ENCODE results near the gene M1AP. TPM values are rescaled to one million over a fixed set of nuclear protein-coding genes. Genes with fewer than 3 reads are reported as not detected.

Gene M1AP
- total and polyA plus RNA-seq, 9 of the 15 experiments (the other 6 are each of a cell fraction or from before 2014, with no cell fraction given) = 0.06 to 0.33 (median 0.11) TPM; not detected in 4

GRCh38 chr2:74553892-74554819, 94.0 kb downstream of the M1AP start, which contains the start of the genes DOK1 and LOXL3 (continued):
- TF ChIP-seq CTCFL (IDR thresholded peaks at IDR 0.05; ENCODE audit: borderline replicate concordance, insufficient read depth, low read depth, low read length, poor library complexity, severe bottlenecking) (no peak), MITF (IDR thresholded peaks at IDR 0.05) (no peak), HNRNPH1 (optimal IDR thresholded peaks at IDR 0.05; ENCODE audit: low read depth, low read length) (no peak), NEUROD1 (IDR thresholded peaks at IDR 0.05; ENCODE audit: borderline replicate concordance, low read depth, low read length, partially characterized antibody) (no peak), GABPB1 (CRISPR knock-in tag; IDR thresholded peaks at IDR 0.05) (peak; percentile 69; the same call in 1 of the 2 replicates), BACH1 (tag; IDR thresholded peaks at IDR 0.05) (no peak), U2AF1 (optimal IDR thresholded peaks at IDR 0.05; ENCODE audit: low read depth, low read length) (peak; percentile 92), SIN3A (IDR thresholded peaks at IDR 0.05; ENCODE audit: borderline replicate concordance in 2 of 2, control insufficient read depth in 1 of 2, low read depth in 2 of 2, low read length in 2 of 2) (peak in 1 of 2 experiments; percentile 56; a peak in 1 of 4 replicates), TCF7L2 (IDR thresholded peaks at IDR 0.05; ENCODE audit: low read depth, low read length) (no peak), HDGF (IDR thresholded peaks at IDR 0.05) (0 out of 2 replicates have a peak, but pooled peaks have one; percentile 5), SMAD2 (IDR thresholded peaks at IDR 0.05; ENCODE audit: low read depth, low read length) (no peak), CTBP1 (IDR thresholded peaks at IDR 0.05; ENCODE audit: borderline replicate concordance) (peak; percentile 42; the same call in 1 of the 2 replicates), CEBPG (CRISPR knock-in tag; IDR thresholded peaks at IDR 0.05) (no peak), CEBPG (tag; conservative IDR thresholded peaks at IDR 0.05 in 1 of 2, IDR thresholded peaks at IDR 0.05 in 1 of 2) (no peak), POLR2G (IDR thresholded peaks at IDR 0.05; ENCODE audit: low read depth, low read length) (peak; percentile 71), FOSL1 (tag; conservative IDR thresholded peaks at IDR 0.05) (peak; percentile 67), CREB1 (IDR thresholded peaks at IDR 0.05) (peak; percentile 100), CREB1 (CRISPR knock-in tag; IDR thresholded peaks at IDR 0.05) (peak; percentile 98), CBFA2T2 (conservative IDR thresholded peaks at IDR 0.05) (no peak), MTA3 (IDR thresholded peaks at IDR 0.05; ENCODE audit: borderline replicate concordance) (peak; percentile 99), HMGN3 (IDR thresholded peaks at IDR 0.05; ENCODE audit: borderline replicate concordance, extremely low read depth, insufficient read length, low read depth, low read length) (peak; percentile 83), TARDBP (IDR thresholded peaks at IDR 0.05) (peak; percentile 99)
- TF ChIP-seq, protein P1, sequence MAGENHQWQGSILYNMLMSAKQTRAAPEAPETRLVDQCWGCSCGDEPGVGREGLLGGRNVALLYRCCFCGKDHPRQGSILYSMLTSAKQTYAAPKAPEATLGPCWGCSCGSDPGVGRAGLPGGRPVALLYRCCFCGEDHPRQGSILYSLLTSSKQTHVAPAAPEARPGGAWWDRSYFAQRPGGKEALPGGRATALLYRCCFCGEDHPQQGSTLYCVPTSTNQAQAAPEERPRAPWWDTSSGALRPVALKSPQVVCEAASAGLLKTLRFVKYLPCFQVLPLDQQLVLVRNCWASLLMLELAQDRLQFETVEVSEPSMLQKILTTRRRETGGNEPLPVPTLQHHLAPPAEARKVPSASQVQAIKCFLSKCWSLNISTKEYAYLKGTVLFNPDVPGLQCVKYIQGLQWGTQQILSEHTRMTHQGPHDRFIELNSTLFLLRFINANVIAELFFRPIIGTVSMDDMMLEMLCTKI (IDR thresholded peaks at IDR 0.05; ENCODE audit: partially characterized antibody) = no peak
